NCI-H2171 (cell line): ENCODE results near the gene UCKL1.

Experiments
- DNase-seq: peaks from one replicate; lab custom pipeline; 2025; lab: John Stamatoyannopoulos, UW

The UCKL1 gene

DNA sequence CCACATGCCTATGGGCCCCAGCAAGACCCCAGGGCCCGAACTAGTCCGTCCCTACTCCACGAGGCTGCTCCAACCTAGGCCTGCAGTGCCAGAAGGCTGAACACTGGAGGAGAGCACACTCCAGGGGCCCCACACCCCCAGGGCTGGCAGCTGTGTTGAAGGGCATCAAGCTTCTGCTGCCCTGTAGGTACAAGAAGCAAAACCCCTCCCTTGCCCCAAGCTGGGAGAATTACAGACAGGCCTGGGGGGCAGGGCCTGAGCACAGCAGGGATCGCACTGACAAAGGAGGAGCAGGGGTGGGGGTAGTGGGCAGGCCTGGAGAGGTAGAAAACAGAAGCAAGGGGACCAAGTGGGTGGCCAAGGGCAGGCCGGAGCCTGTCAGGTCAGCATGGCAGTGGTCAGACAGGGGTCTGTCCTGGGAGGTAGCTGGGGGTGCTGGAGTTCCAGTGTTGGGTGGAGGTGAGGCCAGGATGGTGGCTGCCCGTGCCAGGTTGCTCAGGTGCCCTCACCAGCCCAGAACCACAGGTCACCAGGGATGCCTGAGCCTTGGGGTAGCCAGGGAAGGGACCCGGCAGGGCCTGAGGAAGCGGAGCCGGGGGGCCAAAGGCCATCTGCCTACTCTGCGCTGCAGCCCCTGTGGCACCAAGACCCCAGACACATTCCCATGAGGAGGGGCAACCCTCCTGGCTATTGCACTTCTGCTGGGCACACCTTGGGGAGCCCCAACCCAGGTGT lies 2.9 kb upstream of the UCKL1 start:
- DNase-seq: no peak

DNA sequence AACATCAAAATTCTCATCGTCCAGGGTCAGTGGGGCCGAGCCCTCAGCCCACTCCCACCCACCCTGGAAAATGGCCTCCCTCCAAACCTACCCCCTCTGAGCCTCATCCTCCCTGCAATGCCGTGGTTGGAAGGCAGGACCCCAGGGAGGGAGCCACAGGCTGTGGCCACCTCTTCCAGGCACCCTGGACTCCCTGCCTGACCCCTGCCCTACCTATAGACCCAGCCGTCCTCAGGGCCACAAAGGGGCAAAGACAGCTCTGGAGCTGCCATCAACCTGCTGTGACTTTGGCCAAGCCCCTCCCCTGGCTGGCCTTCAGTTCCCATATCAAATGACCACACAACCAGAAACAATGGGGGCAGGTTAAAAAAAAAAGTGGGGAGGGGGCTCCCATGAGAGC lies 2.3 kb upstream of the UCKL1 start:
- no peak for DNase-seq

DNA sequence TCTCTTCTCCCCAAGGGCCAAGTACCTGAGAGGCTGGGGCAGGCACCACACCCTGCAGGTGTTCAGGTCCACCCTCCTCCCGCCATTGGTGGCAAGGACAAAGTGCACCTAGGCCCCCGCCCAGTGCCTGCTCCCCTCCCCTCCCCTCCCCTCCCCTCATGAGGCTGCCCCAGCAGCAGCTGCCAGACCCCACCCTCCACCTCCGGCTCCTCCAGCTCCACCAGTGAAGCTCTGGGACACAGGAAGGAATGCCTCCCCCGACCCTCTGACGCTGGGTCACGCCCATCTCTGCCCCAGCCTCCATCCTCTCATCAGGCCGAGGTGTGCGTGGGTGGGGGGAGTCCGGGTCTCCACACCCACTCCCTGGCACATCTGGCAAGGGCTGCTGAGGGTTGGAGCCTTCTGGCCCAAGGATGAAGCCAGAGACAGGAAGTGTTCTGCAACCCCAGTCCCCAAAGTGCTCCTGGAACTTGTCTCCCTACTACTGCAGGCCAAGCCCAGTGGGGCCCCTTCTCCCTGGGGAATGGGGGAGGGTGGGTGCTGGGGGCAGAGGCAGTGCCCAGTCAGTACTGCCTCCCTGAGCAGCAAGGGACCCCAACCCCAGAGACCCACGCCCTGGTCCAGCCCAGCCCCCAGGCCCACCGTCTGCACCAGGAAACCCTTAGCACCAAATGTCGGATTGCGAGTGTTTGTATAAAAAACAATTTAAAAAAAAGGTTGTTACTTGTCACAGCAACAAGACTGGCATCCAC lies 1.6 kb upstream of the UCKL1 start:
- peak; percentile 64 for DNase-seq

DNA sequence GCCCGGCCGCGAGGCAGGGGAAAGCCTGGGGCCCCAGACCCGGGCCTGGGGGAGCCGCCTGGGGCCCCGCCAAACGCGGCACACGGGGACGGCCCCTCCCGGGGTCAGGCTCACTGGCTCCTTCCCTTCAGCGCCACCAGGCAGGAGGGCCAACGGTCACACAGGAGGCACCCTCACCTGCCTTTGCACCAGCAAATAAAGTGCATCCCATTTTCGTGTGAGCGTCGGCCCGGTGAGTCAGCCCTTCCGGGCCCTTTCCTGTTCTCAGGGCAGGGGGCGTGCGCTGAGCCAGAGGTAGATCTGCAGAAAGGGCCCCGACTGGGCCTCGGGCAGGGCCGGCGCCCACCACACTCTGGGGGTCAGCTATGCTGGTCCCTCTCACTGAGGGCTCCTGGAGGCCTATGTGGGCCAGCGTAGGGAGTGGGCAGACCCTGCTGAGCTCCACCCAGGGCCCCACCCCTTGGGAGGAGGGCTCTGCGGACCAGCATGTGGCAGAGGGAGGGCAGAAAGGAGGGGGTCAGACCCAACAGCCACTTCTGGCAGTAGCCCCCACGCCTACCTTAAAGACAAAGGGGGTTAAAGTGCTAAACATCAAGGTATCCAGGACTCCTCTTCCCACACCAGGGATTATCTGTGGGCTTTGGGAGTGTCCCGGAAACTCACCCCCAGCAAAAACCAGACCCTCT lies 931 bp upstream of the UCKL1 start:
- peak; percentile 73 for DNase-seq

DNA sequence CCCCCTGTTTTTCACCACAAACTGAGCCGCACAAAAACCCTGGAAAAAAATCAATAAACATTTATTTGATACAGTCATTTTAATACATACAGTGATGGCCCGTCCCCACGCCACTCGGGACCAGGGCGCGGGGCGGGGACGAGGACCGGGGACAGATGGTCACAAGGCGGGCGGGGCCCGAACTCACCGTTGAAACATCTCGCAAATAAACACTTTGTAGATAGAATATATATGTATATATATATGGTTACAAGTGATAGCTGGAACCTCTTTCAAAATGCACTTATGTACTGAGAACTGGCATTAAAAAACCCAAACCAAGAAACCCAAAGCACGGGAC lies 418 bp upstream of the UCKL1 start:
- DNase-seq: no peak

DNA sequence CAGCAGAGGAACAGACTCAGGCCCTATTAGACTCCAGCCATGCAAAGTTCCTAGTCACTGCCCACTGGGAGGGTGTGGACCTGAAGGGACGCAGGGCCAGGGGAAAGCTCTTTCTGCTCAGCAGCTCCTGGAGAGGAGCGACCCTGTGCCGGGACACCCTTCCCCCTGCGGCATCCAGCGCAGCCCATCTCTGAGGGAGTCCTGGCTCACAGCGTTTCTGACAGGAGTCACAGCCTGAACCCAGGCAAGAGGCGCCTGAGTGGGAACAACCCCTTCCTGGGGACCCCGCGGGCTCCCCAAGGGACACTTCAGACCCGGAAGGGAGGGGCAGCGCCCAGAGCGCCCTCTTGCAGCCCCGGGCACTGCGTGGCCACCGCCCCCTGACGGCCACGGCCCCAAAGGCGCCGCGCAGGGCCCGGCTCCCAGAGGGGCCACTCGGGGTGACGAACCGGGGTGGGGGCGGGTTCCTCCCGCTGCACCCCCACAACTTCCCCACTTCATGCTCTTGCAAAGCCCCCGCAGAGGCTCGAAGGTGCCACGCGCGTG lies 862 bp downstream of the UCKL1 start:
- no peak for DNase-seq

DNA sequence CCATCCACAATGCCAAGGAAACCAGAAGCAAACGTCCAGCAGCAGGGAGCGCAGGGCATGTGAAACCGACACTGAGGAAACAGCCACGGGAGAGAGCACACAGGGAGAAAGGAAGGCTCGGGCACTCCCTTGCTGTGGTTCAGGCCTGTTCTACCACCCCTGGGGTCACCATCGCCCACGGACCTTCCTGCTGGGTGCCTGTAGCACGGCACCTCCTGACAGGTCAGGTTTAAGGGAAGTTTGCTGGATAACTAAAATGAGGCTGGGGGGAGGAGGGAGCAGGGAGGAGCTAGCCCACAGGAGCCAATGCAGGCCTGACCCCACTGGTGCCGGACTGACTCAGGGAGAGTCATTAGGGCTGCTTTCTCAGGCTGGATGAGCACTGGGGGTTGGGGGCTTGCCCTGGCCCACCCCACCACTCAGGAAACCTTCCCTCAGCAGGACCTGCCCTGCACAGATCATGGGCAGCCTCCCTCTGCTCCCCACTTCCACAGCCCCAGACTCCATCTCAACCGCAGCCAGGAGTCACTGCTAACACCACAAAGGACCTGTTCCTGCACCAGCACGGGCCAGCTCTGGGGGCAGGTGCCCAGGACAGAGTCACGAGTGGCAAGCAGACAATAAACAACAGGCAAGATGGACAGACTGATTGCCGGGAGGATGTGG lies 2.3 kb downstream of the UCKL1 start:
- no peak for DNase-seq

DNA sequence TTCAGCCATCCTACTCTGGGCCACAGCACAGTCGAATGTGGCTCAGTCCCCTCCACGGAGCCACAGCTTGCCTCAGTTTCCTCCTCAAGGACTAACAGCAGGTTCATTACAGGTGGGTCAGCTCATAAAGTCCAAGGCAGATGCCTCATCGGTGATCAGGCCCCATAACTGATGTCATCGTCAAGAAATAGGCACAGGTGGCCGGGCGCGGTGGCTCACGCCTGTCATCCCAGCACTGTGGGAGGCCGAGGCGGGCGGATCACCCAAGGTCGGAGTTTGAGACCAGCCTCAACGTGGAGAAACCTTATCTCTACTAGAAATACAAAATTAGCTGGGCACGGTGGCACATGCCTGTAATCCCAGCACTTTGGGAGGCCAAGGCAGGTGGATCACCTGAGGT lies 3.4 kb downstream of the UCKL1 start:
- DNase-seq: no peak

DNA sequence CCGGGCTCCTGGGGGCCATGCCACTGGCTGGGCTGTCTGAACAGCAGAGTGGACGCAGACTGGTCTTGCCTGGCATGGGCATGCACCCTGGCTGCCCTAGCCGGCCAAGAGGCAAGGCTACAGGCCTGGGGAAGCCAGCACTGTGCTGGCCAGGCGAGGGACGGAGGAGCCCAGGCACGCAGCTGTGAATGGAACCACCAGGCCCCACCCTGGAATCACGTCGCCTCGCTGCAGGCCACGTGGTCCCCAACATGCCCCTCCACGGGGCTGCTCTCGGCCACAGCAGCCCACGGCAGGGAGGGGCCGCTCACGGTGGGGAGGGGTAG lies 4.0 kb downstream of the UCKL1 start:
- DNase-seq: no peak

DNA sequence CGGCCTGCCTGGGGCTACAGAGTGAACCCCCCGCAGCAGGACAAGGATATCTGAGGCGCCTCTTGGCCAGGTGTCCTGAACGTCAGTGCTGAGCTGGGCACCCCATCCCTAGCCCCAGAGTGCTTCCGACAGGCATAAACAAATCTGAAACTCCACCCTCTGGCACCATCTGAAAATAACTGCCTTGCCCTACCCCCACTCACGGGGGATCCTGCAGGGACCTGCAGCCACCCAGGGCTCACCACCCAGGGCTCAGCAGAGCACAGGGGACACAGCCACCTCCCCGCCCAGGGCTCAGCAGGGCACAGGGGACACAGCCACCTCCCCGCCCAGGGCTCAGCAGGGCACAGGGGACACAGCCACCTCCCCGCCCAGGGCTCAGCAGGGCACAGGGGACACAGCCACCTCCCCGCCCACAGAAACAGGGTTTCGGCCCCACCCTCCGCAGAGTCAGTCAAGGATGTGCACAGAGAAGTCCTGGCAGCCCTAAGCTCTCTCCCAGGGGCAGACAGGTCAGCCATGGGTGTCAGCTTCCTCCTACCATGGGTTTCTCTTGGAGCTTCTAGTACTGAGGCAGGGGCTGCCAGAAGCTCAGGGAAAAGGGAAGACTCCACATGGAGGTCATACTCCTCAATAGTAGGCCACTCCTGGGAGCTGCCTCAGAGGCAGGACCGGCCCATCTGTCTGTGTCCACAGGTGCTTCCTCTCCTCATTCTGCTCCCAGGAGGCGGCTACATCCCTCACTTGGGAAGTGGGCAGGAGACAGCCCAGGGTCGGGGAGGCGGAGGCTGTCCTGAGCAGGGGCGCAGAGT lies 4.6 kb downstream of the UCKL1 start:
- DNase-seq: no peak

DNA sequence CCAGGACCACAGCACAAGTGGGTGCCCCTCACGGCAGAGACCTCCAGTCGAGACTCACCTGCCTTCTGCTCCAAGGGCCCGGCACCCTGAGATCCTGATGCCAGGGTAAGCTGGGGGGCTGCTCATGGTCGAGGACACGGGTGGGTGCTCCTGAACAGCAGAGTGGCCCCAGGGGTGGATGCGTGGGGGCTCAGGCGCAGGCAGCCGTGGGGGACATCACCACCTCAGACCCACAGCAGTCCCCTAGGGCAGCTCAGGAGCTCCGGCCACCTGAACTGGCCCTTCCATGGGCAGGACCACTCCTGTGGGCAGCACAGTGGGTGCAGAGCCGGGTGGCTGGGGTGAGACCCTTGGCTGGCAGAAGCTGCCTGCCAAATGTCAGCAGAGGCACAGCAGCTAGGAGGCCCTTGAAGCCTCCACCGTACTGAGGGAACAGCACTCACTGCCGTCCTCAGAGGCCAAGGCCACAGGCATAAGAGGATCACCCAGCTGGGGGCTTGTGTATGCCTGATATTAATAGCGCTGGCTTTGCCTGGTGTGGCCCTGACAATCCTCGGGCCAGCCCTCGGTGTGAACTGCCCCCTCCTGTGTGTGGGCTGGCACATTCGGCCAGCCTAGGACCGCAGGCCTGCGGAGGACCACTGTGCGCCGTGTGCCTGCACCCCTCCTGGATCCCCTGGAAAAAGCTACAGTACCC lies 5.4 kb downstream of the UCKL1 start:
- no peak for DNase-seq

DNA sequence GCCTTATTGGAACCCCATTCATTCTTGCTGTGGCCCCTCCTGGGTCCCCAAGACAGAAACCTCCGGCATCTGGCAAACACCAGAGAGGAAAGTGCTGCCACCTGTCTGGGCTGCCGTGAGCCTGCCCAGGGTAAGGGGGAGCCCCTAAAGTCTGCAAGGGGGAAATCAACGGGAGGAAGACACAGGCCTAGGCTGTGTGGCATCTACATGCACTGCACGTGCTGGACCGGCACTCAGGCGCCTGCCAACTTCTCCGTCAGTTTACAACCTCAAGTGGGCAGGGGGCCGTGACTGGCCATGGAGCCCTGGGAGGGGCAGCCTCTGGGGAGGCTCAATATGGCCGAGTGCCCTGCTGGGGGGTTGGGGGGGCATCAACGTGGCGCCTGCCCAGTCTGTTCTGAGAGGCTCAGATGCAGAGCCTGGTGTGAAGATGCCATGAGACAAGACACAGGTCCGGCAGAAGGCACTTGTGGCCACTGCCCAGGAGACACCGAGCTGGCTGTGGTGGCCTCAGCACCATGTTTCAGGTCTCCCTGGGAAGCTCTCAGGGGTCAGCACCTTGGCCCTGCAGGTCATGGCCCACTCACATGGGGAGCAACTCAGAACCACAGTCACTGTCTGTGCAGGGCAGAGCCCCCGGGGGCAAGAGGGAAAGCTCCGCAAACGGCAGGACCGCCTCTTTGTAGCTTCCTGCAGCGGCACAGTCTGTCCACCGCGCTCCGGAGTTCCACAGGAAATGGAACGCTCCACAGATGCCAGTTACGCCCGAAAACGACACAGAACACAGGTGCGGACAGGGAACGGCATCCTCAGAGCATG lies 8.4 kb downstream of the UCKL1 start:
- no peak for DNase-seq

DNA sequence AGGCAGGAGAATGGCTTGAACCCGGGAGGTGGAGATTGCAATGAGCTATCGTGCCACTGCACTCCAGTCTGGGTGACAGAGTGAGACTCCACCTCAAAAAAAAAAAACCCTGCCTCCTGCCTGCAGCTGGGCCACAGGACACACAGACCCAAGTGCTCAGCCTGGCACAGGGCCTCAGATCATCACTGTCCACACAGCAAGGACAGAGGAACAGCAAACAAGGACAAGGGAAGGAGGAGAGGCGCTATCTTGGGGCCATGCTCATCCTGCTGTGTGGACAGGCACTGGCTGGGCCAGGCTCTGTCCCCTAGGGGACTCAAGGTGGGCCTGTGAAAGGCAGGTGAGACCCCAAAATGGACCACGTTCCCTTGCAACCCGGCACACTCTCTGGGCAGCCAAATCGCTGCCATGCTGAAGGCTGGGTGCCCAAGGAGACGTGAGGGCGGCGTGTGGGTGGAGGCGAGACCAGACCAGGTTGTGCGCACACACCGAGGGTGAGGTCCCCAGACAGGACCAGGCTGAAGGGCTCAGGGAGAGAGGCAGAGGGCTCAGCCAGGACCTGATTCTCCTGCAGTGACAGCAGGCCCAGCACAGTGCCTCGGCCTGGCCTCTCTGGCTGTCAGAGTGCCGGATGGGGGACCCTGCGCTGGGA lies 9.1 kb downstream of the UCKL1 start:
- DNase-seq: no peak

DNA sequence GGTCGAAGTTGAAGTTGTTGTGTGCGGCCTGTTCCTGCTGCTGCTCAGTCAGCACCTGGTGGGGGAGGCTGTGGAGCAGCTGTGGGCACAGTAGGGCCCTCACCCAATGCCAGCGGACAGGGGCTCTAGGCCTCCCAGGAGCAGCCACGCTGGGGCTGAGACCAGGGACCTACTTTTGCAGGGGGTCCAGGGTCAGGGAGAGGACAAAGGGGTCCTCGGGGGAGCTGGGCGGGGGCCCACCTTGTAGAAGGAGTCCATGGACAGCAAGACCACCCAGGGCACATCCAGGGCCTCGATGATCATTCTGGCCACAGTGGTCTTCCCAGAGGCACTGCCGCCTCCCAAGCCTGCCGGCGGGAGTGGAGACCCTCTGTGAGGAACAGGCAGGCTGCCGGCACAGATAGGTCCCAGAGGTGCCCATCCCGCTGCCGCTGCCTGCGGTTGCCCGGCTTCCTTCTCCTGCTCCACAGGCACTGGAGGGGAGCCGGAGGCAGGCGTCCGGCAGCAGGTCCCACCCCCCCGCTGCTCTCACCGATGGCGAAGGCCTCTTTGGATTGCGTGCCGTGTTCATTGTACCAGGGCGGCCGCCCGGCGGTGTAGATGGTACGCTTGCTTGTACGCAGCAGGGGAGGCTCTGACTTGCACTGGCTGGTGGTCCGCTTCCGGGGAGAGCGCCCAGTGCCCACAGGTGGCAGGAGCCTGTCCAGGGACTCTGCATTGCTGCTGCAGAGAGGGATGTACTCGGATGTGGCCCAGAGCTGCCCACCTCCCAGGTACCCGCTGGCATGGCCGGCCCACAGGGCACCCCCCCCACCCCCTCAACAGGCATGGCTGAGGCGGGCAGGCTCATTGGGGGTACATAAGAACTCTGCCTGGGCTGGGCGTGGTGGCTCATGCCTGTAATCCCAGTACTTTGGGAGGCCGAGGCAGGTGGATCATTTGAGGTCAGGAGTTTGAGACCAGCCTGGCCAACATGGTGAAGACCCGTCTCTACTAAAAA lies 10.0 kb downstream of the UCKL1 start:
- DNase-seq: no peak

DNA sequence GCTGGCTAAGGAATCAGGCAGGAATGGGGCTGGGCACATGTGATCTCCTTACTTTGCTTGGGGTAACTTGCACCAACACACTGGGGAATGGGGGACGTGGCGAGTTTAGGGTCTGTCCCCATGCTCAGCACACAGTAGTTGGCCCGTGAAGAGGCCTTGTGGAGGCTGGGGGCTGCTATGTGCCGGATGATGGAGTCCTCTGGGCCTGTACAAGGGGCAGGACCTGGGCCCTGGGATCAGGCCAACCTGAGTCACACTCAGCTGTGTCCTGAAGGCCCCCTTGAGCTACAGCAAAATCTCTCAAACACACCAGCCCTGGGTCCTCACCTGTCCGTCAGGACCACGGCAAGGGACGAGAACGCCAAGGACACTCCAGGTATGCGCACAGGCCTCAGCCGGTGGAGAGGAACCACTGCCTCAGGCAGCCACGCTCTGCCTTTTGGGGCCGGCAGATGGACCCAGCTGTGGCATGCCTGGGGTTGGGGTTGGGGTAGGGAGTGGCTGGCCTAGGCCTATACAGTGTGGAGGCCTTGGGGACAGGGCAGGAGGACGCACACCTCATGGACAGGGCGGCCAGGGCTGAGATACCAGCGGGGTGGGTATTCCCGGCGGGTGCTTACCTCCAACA lies 11.1 kb downstream of the UCKL1 start:
- no peak for DNase-seq

DNA sequence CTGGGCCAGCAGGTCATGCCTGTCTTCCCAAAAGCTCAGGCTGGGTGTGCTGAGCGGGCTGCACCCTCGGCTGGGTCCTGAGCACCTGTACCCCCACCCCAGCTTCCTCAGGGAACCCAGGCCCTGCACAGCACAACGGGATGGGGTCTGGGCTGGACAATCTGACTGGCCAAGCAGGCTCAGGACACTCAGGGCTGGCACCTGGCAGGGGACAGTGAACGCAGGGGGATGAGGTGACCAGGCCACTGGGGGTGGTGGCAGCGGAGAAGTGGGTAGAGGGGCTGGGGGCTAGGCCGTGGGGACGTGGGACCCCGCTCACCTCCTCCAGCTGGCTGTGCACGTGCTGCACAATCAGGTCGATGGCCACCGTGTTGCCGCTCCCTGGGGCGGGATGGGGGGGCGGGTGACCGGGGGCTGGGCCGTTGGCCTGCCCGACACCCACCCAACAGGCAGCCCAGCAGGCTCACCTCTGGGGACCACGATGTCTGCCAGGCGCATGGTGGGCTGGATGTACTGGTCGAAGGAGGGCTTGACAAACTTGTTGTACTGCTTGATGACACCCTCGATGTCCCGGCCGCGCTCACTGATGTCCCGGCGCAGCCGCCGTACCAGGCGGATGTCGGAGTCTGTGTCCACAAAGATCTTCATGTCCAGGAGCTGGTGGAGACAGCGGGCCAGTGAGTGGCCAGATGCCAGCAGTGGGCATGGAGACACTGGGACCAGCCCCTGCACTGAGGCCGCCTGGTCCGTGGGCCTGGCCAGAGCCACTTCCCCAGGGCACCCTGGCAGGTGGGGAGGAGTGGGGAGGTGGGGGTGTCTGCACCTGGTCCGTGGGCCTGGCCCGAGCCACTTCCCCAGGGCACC lies 11.9 kb downstream of the UCKL1 start:
- no peak for DNase-seq

DNA sequence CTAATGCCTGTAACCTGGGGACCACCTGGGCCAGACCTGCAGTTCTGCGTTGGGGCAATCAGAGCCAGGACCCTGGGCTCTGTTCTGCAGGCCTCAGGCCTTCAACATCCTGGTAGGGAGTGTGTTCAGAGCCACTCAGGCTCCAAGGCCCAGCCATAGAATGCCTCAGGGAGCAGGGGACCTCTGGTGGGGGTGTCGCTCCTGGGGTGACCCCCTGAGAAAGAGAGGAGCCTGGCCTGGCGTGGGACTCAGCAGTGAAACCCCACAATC lies 12.5 kb downstream of the UCKL1 start:
- no peak for DNase-seq
